Mesodermal cell (in vitro differentiated cells): ENCODE data around the gene GTF2I.
A peak's percentile ranks its signal among the peaks of the same experiment; 100 is the strongest.
"Not testable (repeated sequence)": the region's sequence is repeated elsewhere in the genome, so short reads cannot be mapped to it uniquely, and the experiment has no call there.

Experiments used
- H3K27ac ChIP-seq: 2 replicates; pipeline ENCODE4 v1.7.0; 2013; ENCODE audit warnings: mild to moderate bottlenecking, low read depth, low read length, moderate library complexity; ENCODE audit not compliant: severe bottlenecking
- H3K36me3 ChIP-seq: 2 replicates; pipeline ENCODE4 v1.7.1; 2013; ENCODE audit warnings: mild to moderate bottlenecking, low read length, moderate library complexity; ENCODE audit not compliant: control insufficient read depth, insufficient read depth
- H3K4me1 ChIP-seq: one replicate; pipeline ENCODE4 v1.7.1; 2013; ENCODE audit warnings: mild to moderate bottlenecking, low read length; ENCODE audit not compliant: insufficient read depth, control insufficient read depth, poor library complexity, severe bottlenecking
- H3K4me3 ChIP-seq: 2 replicates; pipeline ENCODE4 v1.7.0; 2013; ENCODE audit warnings: low read length, control low read depth, mild to moderate bottlenecking; ENCODE audit not compliant: insufficient read depth, poor library complexity, severe bottlenecking; ENCODE audit errors: extremely low read depth
- H3K9me3 ChIP-seq: 2 replicates; pipeline ENCODE4 v1.7.1; 2013; ENCODE audit warnings: mild to moderate bottlenecking, low read length, moderate library complexity; ENCODE audit not compliant: control insufficient read depth
- WGBS, 2 experiments: methylation state at CpG; one replicate each; pipeline ENCODE4 v1.1.5; 2013; ENCODE audit warnings: missing lambda C conversion rate in 2 of 2; ENCODE audit not compliant: insufficient coverage in 2 of 2; 5-methylcytosine and 5-hydroxymethylcytosine counted together

The GTF2I gene

DNA sequence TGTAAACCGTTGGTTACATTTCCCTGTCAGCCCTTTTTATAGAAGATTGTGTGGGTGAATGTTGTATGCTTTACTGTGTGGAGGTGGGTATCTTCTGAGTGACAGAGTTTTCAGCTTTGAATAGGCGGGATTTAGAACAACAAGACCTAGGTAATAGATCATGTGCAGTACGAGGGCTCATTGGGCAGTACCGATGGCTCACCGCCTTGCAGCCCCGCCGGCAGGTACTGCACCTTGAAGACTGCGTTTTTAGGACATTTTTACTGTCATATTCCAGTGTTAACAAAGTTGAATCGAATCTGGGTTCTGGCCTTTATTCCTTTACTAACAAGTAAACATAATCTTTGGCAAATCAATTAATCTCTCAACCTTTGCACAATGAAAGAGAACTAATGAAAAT, 60.4 kb downstream of the GTF2I start:
- H3K36me3 ChIP-seq, result peaks cover 70% of the 10 kb centered on the region

DNA sequence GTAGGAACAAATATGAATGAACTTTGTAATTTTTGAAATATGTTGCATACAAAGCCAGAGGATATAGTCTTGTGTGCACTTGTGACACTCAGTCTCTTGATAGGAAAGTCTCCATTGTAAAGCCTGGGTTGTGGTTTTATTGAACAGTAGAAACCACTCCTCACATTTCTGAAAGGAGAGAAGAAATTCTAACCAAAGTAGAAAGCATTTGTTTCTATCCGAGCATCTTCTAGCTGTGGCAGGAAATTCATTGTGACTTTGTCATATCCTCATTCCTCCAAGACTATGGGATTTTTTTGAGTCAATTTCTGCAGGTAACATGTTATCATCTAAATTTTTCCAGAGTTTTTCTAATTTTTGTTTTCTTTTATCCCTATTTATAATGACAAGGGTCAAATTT, 60.8 kb downstream of the GTF2I start:
- Histone ChIP-seq H3K4me3 (no peak overlapping the region), H3K4me1 (peaks cover 13% of the 10 kb centered on the region), H3K36me3 (peaks cover 71% of the 10 kb centered on the region), H3K9me3 (no peaks in the 10 kb centered on the region), H3K27ac (peak overlapping the region; percentile 39)
- WGBS, 2 experiments, result 83% methylated on average over 1 of the region's 1 CpG; no CpG with 5 or more reads in 1 of the 2 experiments

More for the DNA sequence above, 60.4 kb downstream of the GTF2I start:
- no peak overlapping the region for H3K4me3 ChIP-seq
- H3K9me3 ChIP-seq, result peaks cover under 1% of the 10 kb centered on the region
- peak overlapping the region; percentile 39 for H3K27ac ChIP-seq
- H3K4me1 ChIP-seq, result peaks cover 13% of the 10 kb centered on the region
- WGBS, 2 experiments, result 92 to 100% methylated on average over 8 of the region's 9 CpGs

DNA sequence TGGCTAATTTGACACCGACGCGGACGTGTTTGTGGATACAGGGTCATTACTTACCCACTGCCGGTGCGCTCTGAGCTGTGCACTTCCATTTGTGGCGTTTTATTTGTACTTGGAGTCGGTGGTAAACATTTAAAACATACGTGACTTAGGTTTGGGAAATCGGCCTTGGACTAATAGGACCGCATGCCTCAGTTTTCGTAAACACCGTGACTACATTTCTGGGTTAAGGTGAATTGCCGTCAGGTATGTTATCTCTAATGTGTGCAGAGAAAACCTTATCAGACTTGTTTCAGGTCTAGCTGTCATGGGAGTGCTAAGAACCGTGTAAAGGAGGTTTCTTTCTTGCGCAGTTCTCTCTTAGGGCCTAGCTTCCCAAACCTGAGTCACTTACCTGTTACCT, 64.6 kb downstream of the GTF2I start:
- 97 to 98% methylated on average over 10 to 16 of the region's 16 CpGs for WGBS, 2 experiments
- Histone ChIP-seq H3K4me3 (no peak overlapping the region), H3K27ac (no peak overlapping the region), H3K9me3 (no peaks in the 10 kb centered on the region), H3K4me1 (peaks cover 13% of the 10 kb centered on the region), H3K36me3 (peaks cover 78% of the 10 kb centered on the region)

DNA sequence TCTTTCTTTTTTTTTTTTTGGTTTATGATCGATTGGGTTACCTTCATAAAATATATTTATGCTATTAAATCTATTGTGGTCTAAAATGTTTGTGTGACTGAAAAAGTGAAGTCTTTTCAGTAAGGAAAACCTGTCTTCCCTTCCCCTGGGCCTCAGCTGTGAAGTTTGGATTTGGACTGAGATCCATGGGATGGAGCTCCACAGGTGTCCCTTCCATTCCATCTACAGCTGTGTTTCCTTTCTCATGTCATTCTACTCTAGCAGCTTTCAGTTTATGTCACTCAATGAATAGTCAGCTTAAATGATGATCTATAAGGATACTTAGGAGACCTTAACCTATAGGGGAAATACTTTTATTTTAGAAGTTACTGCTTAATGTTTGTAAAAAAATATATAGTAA, 68.3 kb downstream of the GTF2I start:
- Histone ChIP-seq H3K4me3 (no peak overlapping the region), H3K36me3 (peaks cover 50% of the 10 kb centered on the region)

DNA sequence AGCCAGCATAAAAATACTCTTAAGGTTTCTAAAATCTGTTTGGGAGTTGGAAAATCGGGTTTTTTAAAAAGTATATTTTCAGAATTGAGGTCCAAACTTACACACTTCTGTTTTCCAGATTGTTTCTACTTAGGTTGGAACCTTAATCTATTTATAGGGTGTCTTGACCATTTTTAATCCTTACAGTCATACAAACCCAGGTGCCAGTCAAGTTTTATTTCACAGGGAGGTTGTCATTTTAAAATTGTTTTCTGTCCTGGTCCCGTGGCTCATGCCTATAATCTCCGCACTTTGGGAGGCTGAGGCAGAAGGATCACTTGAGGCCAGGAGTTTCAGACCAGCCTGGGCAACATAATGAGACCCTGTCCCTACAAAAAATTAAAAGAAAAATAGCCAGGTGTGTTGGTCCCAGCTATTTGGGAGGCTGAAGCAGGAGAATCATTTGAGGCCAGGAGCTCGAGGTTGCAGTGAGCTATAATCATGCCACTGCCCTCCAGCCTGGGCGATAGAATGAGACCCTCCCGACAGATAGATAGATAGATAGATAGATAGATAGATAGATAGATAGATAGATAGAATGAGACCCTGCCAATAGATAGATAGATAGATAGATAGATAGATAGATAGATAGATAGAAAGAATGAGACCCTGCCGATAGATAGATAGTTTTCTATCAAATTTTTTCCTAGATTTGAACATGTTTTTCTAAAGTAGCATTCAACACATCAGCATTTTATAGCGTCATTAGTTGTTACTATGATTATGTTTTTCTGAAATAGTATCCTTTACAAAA, 69.0 kb downstream of the GTF2I start:
- H3K4me3 ChIP-seq, result no peak overlapping the region
- no peaks in the 10 kb centered on the region for H3K9me3 ChIP-seq
- no peaks in the 10 kb centered on the region for H3K4me1 ChIP-seq
- WGBS, 2 experiments, result 94 to 100% methylated on average over 4 to 5 of the region's 8 CpGs
- H3K36me3 ChIP-seq, result peaks cover 45% of the 10 kb centered on the region
- no peak overlapping the region for H3K27ac ChIP-seq

More for the DNA sequence above, 68.3 kb downstream of the GTF2I start:
- Histone ChIP-seq H3K27ac (no peak overlapping the region), H3K9me3 (no peaks in the 10 kb centered on the region), H3K4me1 (no peaks in the 10 kb centered on the region)
- WGBS, 2 experiments, result no CpG with 5 or more reads among the region's 1 CpG

DNA sequence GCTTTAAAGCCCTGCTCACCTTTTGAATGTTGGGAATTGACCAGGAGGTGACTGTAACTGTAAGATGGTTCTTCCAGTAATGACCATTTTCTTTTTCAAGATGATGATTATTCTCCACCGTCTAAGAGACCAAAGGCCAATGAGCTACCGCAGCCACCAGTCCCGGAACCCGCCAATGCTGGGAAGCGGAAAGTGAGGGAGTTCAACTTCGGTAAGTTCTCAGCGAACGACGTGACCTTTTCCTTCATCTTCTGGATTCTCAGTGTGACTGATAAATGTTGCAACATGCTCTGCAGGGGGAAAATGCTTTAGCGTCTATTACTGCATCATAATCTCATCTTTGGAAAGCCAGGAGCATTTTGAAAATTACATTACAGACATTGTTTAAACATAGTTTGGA, 71.2 kb downstream of the GTF2I start:
- not testable (repeated sequence) for H3K4me1 ChIP-seq, H3K9me3 ChIP-seq, H3K27ac ChIP-seq, H3K4me3 ChIP-seq
- peaks cover 30% of the 10 kb centered on the region for H3K36me3 ChIP-seq
- WGBS, 2 experiments, result no CpG with 5 or more reads among the region's 10 CpGs

DNA sequence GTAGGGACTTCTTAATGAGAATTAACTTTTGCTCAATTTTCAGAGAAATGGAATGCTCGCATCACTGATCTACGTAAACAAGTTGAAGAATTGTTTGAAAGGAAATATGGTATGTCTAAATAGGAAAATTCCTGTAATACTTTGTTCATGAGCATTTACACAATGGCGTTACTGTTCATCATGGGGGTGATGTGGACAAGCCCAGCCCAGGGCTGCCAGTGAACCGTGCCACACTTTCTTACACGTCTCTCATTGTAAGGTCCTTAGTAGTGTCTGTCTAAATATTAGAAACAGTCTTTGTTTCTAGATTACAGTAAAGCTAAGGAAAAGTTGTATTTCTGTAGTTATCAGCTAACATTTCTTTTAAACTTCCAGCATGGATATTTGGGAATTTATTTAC, 72.7 kb downstream of the GTF2I start:
- no CpG with 5 or more reads among the region's 5 CpGs for WGBS, 2 experiments
- H3K27ac ChIP-seq, H3K4me3 ChIP-seq, H3K4me1 ChIP-seq, H3K9me3 ChIP-seq: not testable (repeated sequence)
- peaks cover 20% of the 10 kb centered on the region for H3K36me3 ChIP-seq

DNA sequence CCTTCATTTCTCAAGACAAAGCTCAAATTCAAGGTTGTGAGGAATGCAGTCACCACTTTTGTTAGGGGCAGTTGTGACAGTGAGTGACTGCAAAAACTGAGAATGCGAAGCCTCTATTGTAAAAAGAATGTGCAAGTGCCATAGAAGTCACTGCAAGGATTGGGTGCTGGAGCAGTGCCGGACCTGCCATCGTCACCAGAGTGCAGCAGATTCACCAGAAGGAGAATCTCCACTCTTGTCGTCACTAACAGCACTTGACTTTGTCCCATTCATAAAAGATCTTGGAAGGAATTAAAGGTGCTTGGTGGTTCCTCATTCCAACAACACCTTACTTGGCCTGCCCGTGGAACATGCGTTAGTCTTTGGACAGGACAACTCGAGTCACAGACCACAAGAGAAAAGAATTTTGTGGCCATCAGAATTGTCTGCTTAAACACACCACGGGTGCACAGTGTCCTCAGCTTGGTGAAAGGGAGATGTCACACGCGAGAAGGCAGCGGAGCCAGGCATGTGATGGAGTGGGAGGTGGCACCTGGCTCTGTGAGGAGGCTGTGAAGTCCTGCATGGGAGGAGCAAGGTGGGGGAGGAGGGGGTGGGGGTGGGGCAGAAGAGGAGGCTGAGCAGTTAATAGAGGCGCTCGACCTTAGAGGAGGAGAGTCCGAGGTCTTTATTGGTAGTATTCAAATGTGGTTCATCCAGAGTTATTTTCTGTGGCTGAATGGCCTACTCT, 82.6 kb downstream of the GTF2I start:
- no CpG with 5 or more reads among the region's 14 CpGs for WGBS, 2 experiments
- not testable (repeated sequence) for H3K27ac ChIP-seq, H3K4me1 ChIP-seq

DNA sequence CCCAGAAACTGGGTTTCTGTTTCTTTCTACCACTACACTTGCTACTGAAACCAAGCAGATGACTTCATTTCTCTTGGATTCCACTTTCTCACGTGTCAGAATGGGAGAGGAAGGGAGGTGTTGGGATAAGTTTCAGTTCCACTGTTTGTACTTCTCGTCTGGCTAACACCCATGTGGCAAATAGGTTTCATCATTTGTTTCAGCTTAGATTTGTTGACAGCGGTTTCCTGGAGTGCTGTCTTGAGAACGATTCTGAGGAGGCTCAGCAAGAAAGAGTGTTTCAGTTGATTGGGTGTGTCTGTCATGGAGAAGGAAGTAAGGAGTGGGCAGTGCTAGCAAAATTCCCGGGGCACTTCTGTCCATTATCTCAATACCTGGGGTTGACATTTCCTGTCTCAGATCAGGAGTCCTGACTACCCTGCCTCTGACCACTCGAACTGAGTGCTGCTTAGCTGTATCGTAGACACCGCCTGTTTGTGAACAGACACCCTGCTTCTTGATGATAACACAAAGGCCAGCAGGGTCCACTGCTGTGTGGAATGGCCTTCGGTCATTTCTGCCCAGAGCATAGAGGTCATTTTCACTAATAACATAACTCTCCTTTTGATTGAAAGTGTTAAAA, 86.5 kb downstream of the GTF2I start:
- H3K4me3 ChIP-seq, H3K4me1 ChIP-seq, H3K27ac ChIP-seq, H3K36me3 ChIP-seq, H3K9me3 ChIP-seq: not testable (repeated sequence)
- WGBS, 2 experiments, result no CpG with 5 or more reads among the region's 9 CpGs

More for the DNA sequence above, 82.6 kb downstream of the GTF2I start:
- not testable (repeated sequence) for H3K4me3 ChIP-seq, H3K36me3 ChIP-seq, H3K9me3 ChIP-seq

DNA sequence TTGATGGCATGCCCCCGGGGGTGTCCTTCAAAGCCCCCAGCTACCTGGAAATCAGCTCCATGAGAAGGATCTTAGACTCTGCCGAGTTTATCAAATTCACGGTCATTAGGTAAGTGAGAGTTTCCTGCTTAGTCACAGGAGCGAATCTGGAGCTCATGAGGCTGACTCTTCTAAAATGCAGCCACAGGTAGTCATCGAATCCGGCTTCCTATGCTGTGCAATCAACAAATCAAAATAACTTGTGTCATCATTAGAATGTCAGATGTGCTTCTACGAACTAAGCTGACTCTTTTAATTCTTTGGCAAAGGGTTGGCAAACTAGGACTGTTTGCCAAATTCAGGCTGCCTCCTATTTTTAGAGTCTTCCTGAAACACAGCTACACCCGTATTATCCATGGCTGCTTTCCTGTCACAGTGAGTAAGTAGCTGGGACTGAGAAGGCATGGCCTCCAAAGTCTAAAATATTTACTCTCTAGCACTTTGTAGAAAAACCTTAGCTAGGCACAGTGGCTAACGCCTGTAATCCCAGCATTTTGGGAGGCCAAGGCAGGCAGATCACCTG, 96.5 kb downstream of the GTF2I start:
- H3K4me1 ChIP-seq, H3K36me3 ChIP-seq, H3K27ac ChIP-seq, H3K4me3 ChIP-seq, H3K9me3 ChIP-seq: not testable (repeated sequence)
- no CpG with 5 or more reads among the region's 9 CpGs for WGBS, 2 experiments
